ENCODE measurements around the gene FRAS1. TPM values are rescaled to one million over a fixed set of nuclear protein-coding genes. Genes with fewer than 3 reads are reported as not detected.

FRAS1 gene
- total RNA-seq, 1 donor from 2014 or later: 163 TPM

- TF ChIP-seq CTCF (IDR thresholded peaks at IDR 0.05; ENCODE audit: unreplicated experiment): no peak
- no peaks in the 10 kb centered on the region for H3K27me3 Mint-ChIP-seq
- no peaks in the 10 kb centered on the region for H3K9me3 Mint-ChIP-seq (ENCODE audit: low read depth)
- no peak overlapping the region for H3K27ac Mint-ChIP-seq
- DNase-seq (ENCODE audit: low spot score, unreplicated experiment): no peak
- H3K4me3 Mint-ChIP-seq (ENCODE audit: low read depth): no peak overlapping the region
- H3K4me1 Mint-ChIP-seq (ENCODE audit: low read depth): peaks cover 49% of the 10 kb centered on the region
- H3K36me3 Mint-ChIP-seq (ENCODE audit: insufficient read depth): peaks cover 2% of the 10 kb centered on the region
Measured at GRCh38 chr4:78219825-78220224, 162.7 kb downstream of the FRAS1 start.

- no peak overlapping the region for H3K27ac Mint-ChIP-seq
- no peak overlapping the region for H3K4me3 Mint-ChIP-seq (ENCODE audit: low read depth)
- peaks cover 49% of the 10 kb centered on the region for H3K4me1 Mint-ChIP-seq (ENCODE audit: low read depth)
Measured at GRCh38 chr4:78220283-78220682, 163.2 kb downstream of the FRAS1 start.

GRCh38 chr4:78222575-78223186, 165.6 kb downstream of the FRAS1 start:
- Mint-ChIP-seq H3K9me3 (ENCODE audit: low read depth) (peaks cover 10% of the 10 kb centered on the region), H3K4me1 (ENCODE audit: low read depth) (peaks cover 38% of the 10 kb centered on the region), H3K36me3 (ENCODE audit: insufficient read depth) (peaks cover 13% of the 10 kb centered on the region), H3K27me3 (no peaks in the 10 kb centered on the region), H3K4me3 (ENCODE audit: low read depth) (no peak overlapping the region), H3K27ac (no peak overlapping the region)
- no peak for TF ChIP-seq CTCF (IDR thresholded peaks at IDR 0.05; ENCODE audit: unreplicated experiment)
- DNase-seq (ENCODE audit: low spot score, unreplicated experiment): no peak

More at GRCh38 chr4:78220283-78220682, 163.2 kb downstream of the FRAS1 start:
- TF ChIP-seq CTCF (IDR thresholded peaks at IDR 0.05; ENCODE audit: unreplicated experiment): no peak
- DNase-seq (ENCODE audit: low spot score, unreplicated experiment): no peak
- Mint-ChIP-seq H3K36me3 (ENCODE audit: insufficient read depth) (peaks cover 3% of the 10 kb centered on the region), H3K27me3 (no peaks in the 10 kb centered on the region), H3K9me3 (ENCODE audit: low read depth) (no peaks in the 10 kb centered on the region)

GRCh38 chr4:78225236-78225635, 168.1 kb downstream of the FRAS1 start:
- Mint-ChIP-seq H3K36me3 (ENCODE audit: insufficient read depth) (peaks cover 13% of the 10 kb centered on the region), H3K27ac (peak overlapping the region; percentile 13), H3K9me3 (ENCODE audit: low read depth) (peaks cover 10% of the 10 kb centered on the region), H3K4me3 (ENCODE audit: low read depth) (no peak overlapping the region), H3K27me3 (no peaks in the 10 kb centered on the region), H3K4me1 (ENCODE audit: low read depth) (peaks cover 37% of the 10 kb centered on the region)
- no peak for TF ChIP-seq CTCF (IDR thresholded peaks at IDR 0.05; ENCODE audit: unreplicated experiment)
- DNase-seq (ENCODE audit: low spot score, unreplicated experiment): no peak

GRCh38 chr4:78226279-78226678, 169.2 kb downstream of the FRAS1 start:
- Mint-ChIP-seq H3K27me3 (no peaks in the 10 kb centered on the region), H3K27ac (no peak overlapping the region)

More at GRCh38 chr4:78226279-78226678, 169.2 kb downstream of the FRAS1 start:
- Mint-ChIP-seq H3K36me3 (ENCODE audit: insufficient read depth) (peaks cover 13% of the 10 kb centered on the region), H3K4me3 (ENCODE audit: low read depth) (no peak overlapping the region), H3K4me1 (ENCODE audit: low read depth) (peaks cover 40% of the 10 kb centered on the region), H3K9me3 (ENCODE audit: low read depth) (peaks cover 10% of the 10 kb centered on the region)
- no peak for TF ChIP-seq CTCF (IDR thresholded peaks at IDR 0.05; ENCODE audit: unreplicated experiment)
- DNase-seq (ENCODE audit: low spot score, unreplicated experiment): no peak

Data from progenitor cell of endocrine pancreas (in vitro differentiated cells).